ENCODE results near the gene ITIH5. TPM values are rescaled to one million over a fixed set of nuclear protein-coding genes. Genes with fewer than 3 reads are reported as not detected.

The ITIH5 gene
- total and polyA plus RNA-seq, 2 of the 8 experiments (the other 6 are each of a cell fraction or from before 2014, with no cell fraction given): 5.8 to 7.6 TPM

- TF ChIP-seq GTF2F1 (IDR thresholded peaks at IDR 0.05; ENCODE audit: borderline replicate concordance, low read depth, low read length): no peak
Observed at GRCh38 chr10:7576340-7576739, 90.4 kb downstream of the ITIH5 start (continued).

Measured in H1 (cell line).